Mucosa of rectum (tissue), 2 donors: ENCODE results near the gene VPS13D.

Experiments
- H3K27ac ChIP-seq, 2 donors: one replicate each; pipeline ENCODE4 v1.7.0; 2013; ENCODE audit warnings: inconsistent platforms in 2 of 2, low read depth in 2 of 2, low read length in 2 of 2
- H3K27me3 ChIP-seq, 2 donors: one replicate each; pipeline ENCODE4 v1.7.0; 2013; ENCODE audit warnings: low read length in 2 of 2; ENCODE audit not compliant: control insufficient read depth in 2 of 2, insufficient read depth in 2 of 2
- H3K36me3 ChIP-seq, 2 donors: one replicate each; pipeline ENCODE4 v1.7.0; 2013; ENCODE audit warnings: low read length in 2 of 2; ENCODE audit not compliant: control insufficient read depth in 2 of 2, insufficient read depth in 2 of 2
- H3K4me1 ChIP-seq, 2 donors: one replicate each; pipeline ENCODE4 v1.7.0; 2013; ENCODE audit warnings: low read length in 2 of 2, mild to moderate bottlenecking in 1 of 2; ENCODE audit not compliant: control insufficient read depth in 2 of 2, insufficient read depth in 2 of 2
- H3K4me3 ChIP-seq, 2 donors: one replicate each; pipeline ENCODE4 v1.7.0; 2013; ENCODE audit warnings: low read length in 2 of 2
- H3K9ac ChIP-seq, 2 donors: one replicate each; pipeline ENCODE4 v1.7.0; 2013; ENCODE audit warnings: low read length in 2 of 2, low read depth in 1 of 2, mild to moderate bottlenecking in 1 of 2
- H3K9me3 ChIP-seq, 2 donors: one replicate each; pipeline ENCODE4 v1.7.0; 2013; ENCODE audit warnings: low read length in 2 of 2; ENCODE audit not compliant: control insufficient read depth in 2 of 2
- donor health status: healthy.
- donor health status: Normal muscosa, but diverticular disease.

Gene VPS13D

GRCh38 chr1:12197483-12197880 lies 32.3 kb upstream of the VPS13D start:
- H3K9me3 ChIP-seq, result no peaks in the 10 kb centered on the region
- peaks cover 0 to 13% of the 10 kb centered on the region in 2 donors for H3K36me3 ChIP-seq
- H3K27ac ChIP-seq, result no peak overlapping the region
- no peak overlapping the region for H3K4me3 ChIP-seq
- no peaks in the 10 kb centered on the region for H3K27me3 ChIP-seq
- peaks cover 0 to 2% of the 10 kb centered on the region in 2 donors for H3K4me1 ChIP-seq
- H3K9ac ChIP-seq, result no peak overlapping the region

GRCh38 chr1:12200208-12200607 lies 29.6 kb upstream of the VPS13D start:
- Histone ChIP-seq H3K4me1 (no peaks in the 10 kb centered on the region), H3K27me3 (no peaks in the 10 kb centered on the region), H3K9ac (no peak overlapping the region), H3K4me3 (no peak overlapping the region), H3K9me3 (no peaks in the 10 kb centered on the region), H3K36me3 (peaks cover 0 to 9% of the 10 kb centered on the region in 2 donors), H3K27ac (no peak overlapping the region)

- Histone ChIP-seq H3K36me3 (peaks cover under 1 to 6% of the 10 kb centered on the region in 2 donors), H3K27me3 (no peaks in the 10 kb centered on the region), H3K9ac (no peak overlapping the region), H3K4me3 (no peak overlapping the region), H3K4me1 (no peaks in the 10 kb centered on the region), H3K9me3 (no peaks in the 10 kb centered on the region), H3K27ac (no peak overlapping the region)
Measured at GRCh38 chr1:12201352-12202189, 28.3 kb upstream of the VPS13D start.

DNA sequence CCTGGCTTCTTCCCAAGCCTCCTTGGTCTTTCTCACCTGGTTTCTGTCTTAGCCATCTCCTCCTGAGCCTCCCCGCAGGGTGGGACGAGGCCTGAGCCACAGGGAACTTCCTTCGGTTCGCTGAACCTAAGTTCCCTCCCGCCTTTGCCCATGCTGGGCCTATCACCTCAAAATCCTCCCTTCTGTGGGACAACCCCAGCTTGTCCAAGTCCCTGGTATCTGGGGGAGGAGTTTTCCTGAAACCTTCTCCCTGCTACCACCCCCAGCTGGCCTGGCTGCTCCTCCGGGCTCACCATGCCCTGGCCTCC lies 27.7 kb upstream of the VPS13D start:
- Histone ChIP-seq H3K4me3 (no peak overlapping the region), H3K9me3 (no peaks in the 10 kb centered on the region), H3K27me3 (no peaks in the 10 kb centered on the region), H3K27ac (no peak overlapping the region), H3K9ac (no peak overlapping the region), H3K36me3 (peaks cover 6% of the 10 kb centered on the region in 2 donors), H3K4me1 (no peaks in the 10 kb centered on the region)

DNA sequence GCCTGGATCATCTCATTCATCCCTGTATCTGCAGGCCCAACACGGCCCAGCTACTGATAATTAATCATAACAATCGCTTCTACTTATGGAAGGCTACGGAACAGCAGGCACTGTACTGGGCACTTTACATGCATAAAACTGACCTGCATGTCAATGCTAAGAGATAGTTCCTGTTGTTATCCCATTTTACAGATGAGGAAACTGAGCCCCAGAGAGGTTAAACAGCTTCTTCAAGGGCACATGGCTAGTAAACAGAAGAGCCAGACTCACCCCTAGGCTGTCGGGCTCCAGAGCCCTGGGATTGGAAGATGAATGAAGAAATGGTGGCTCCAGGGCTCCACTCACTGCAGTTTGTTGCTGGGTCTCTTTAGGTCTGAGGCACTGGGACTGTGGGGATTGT lies 27.3 kb upstream of the VPS13D start:
- no peaks in the 10 kb centered on the region for H3K4me1 ChIP-seq
- H3K9ac ChIP-seq, result no peak overlapping the region
- peaks cover 6% of the 10 kb centered on the region in 2 donors for H3K36me3 ChIP-seq
- H3K4me3 ChIP-seq, result no peak overlapping the region
- H3K27me3 ChIP-seq, result no peaks in the 10 kb centered on the region
- H3K9me3 ChIP-seq, result no peaks in the 10 kb centered on the region
- H3K27ac ChIP-seq, result no peak overlapping the region

GRCh38 chr1:12203216-12204007 lies 26.4 kb upstream of the VPS13D start:
- Histone ChIP-seq H3K27ac (no peak overlapping the region), H3K27me3 (no peaks in the 10 kb centered on the region), H3K4me1 (no peaks in the 10 kb centered on the region), H3K36me3 (peaks cover 6% of the 10 kb centered on the region in 2 donors), H3K4me3 (no peak overlapping the region), H3K9ac (no peak overlapping the region), H3K9me3 (no peaks in the 10 kb centered on the region)

GRCh38 chr1:12204140-12204539 lies 25.7 kb upstream of the VPS13D start:
- no peak overlapping the region for H3K4me3 ChIP-seq
- H3K27me3 ChIP-seq, result no peaks in the 10 kb centered on the region
- H3K9me3 ChIP-seq, result no peaks in the 10 kb centered on the region
- H3K9ac ChIP-seq, result no peak overlapping the region
- H3K36me3 ChIP-seq, result peaks cover 6% of the 10 kb centered on the region in 2 donors
- H3K27ac ChIP-seq, result no peak overlapping the region
- peaks cover 0 to 2% of the 10 kb centered on the region in 2 donors for H3K4me1 ChIP-seq

GRCh38 chr1:12204754-12205658 lies 24.8 kb upstream of the VPS13D start:
- no peaks in the 10 kb centered on the region for H3K9me3 ChIP-seq
- H3K4me3 ChIP-seq, result no peak overlapping the region
- no peak overlapping the region for H3K9ac ChIP-seq
- H3K36me3 ChIP-seq, result peaks cover 6% of the 10 kb centered on the region in 2 donors
- peaks cover 0 to 2% of the 10 kb centered on the region in 2 donors for H3K4me1 ChIP-seq
- H3K27me3 ChIP-seq, result no peaks in the 10 kb centered on the region
- no peak overlapping the region for H3K27ac ChIP-seq

GRCh38 chr1:12206238-12206637 lies 23.6 kb upstream of the VPS13D start:
- Histone ChIP-seq H3K9ac (no peak overlapping the region), H3K4me1 (peaks cover 0 to 2% of the 10 kb centered on the region in 2 donors), H3K9me3 (no peaks in the 10 kb centered on the region), H3K4me3 (no peak overlapping the region), H3K27me3 (no peaks in the 10 kb centered on the region), H3K36me3 (peaks cover 2 to 6% of the 10 kb centered on the region in 2 donors), H3K27ac (no peak overlapping the region)
